ENCODE results near the gene SLC23A2. TPM values are rescaled to one million over a fixed set of nuclear protein-coding genes. Genes with fewer than 3 reads are reported as not detected.

Gene SLC23A2
- total and polyA plus RNA-seq, 7 donors = 0.60 to 15.2 (median 10.9) TPM

DNA sequence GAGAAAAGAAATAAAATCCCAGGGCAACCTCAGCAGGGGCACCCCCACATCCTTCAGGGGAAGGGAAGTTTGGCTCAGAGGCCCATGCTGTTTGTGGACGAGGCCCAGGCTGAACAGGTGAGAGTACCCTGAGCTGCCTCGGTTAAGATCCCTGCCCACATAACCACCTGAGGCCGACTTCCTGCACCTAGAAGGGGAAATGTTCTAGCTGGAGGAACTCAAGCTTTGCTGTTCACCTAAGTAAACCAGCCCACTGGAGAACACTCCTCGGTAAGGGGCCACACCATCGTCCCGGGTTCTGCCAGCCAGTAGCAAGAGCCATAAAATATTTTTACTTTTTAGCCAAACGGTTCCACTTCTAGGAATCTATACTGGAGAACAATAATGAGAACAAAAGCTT, 88.2 kb downstream of the SLC23A2 start:
- no peak for DNase-seq
- intact Hi-C loops (cut with DNase I) = no loop called here
- Histone ChIP-seq H3K4me1 (peaks cover 0 to 15% (median 12%) of the 10 kb centered on the region in 4 donors), H3K9me3 (no peaks in the 10 kb centered on the region), H3K36me3 (peaks cover 0 to 5% (median 0%) of the 10 kb centered on the region in 4 donors), H3K4me3 (no peak overlapping the region), H3K27me3 (no peaks in the 10 kb centered on the region), H3K27ac (no peak overlapping the region)
- 94 to 95% methylated on average over 7 of the region's 7 CpGs for WGBS, 2 donors
- TF ChIP-seq CTCF (IDR thresholded peaks at IDR 0.05) (no peak), POLR2A (IDR thresholded peaks at IDR 0.05) (no peak), POLR2AphosphoS5 (IDR thresholded peaks at IDR 0.05) (no peak), EP300 (IDR thresholded peaks at IDR 0.05) (no peak)

- H3K27me3 ChIP-seq = no peaks in the 10 kb centered on the region
- no peaks in the 10 kb centered on the region for H3K9me3 ChIP-seq
- DNase-seq = no peak
- H3K4me3 ChIP-seq = no peak overlapping the region
- intact Hi-C loops (cut with DNase I) = no loop called here
- H3K27ac ChIP-seq = no peak overlapping the region
- peaks cover 0 to 5% (median 0%) of the 10 kb centered on the region in 4 donors for H3K36me3 ChIP-seq
- WGBS, 2 donors = 93 to 97% methylated on average over 15 of the region's 15 CpGs
- peaks cover 0 to 10% (median 9%) of the 10 kb centered on the region in 4 donors for H3K4me1 ChIP-seq
- TF ChIP-seq EP300 (IDR thresholded peaks at IDR 0.05) (no peak), POLR2AphosphoS5 (IDR thresholded peaks at IDR 0.05) (no peak), CTCF (IDR thresholded peaks at IDR 0.05) (no peak), POLR2A (IDR thresholded peaks at IDR 0.05) (no peak)
These were observed 88.7 kb downstream of the SLC23A2 start for GRCh38 chr20:4912380-4913142.

DNA sequence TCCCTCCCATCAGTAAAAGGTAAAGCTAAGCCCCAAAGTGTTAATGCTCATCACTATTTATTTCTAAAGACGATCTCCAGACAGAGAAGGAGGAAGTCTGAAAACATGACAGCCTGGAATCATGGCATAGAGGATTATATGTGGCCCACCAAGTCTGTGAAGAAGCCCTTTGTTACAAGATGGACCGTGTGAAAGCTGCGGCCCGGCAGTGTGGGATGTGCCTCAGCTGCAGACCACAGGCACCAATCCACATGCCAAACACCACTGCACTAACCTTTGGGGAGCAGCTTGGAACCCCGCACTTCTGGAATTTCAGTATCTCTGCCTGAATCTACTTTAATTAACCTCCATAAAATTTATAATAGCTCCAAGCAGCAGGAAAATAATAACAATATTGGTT, 90.4 kb downstream of the SLC23A2 start:
- TF ChIP-seq POLR2AphosphoS5 (IDR thresholded peaks at IDR 0.05) = no peak
- TF ChIP-seq POLR2A (IDR thresholded peaks at IDR 0.05) = no peak
- H3K9me3 ChIP-seq = no peaks in the 10 kb centered on the region
- H3K36me3 ChIP-seq = peaks cover 0 to 5% (median 0%) of the 10 kb centered on the region in 4 donors
- no peaks in the 10 kb centered on the region for H3K27me3 ChIP-seq
- intact Hi-C loops (cut with DNase I) = no loop called here
- 86 to 92% methylated on average over 5 of the region's 5 CpGs for WGBS, 2 donors
- H3K27ac ChIP-seq = no peak overlapping the region
- H3K4me3 ChIP-seq = no peak overlapping the region
- no peaks in the 10 kb centered on the region for H3K4me1 ChIP-seq
- no peak for DNase-seq

DNA sequence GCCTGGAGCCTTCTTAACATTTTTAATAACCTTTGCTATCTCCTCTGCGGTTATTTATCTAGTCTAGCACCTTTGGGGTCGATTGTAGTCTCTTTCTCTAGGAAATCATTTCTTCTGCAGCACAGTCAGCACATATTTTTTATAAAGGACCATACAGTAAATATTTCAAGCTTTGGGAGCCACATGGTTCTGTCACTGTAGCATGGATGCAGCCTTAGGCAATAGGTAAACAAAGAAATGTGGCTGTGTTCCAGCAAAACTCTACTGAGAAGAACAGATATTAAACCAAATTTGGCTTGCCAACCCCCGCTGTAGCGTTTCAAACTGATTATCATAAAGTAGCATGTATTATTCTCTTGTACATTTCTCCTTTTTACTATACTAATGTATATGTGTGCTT, 95.7 kb downstream of the SLC23A2 start:
- Histone ChIP-seq H3K4me3 (no peak overlapping the region), H3K36me3 (peaks cover 0 to 20% (median 2%) of the 10 kb centered on the region in 4 donors), H3K27ac (no peak overlapping the region), H3K4me1 (no peaks in the 10 kb centered on the region), H3K27me3 (no peaks in the 10 kb centered on the region), H3K9me3 (no peaks in the 10 kb centered on the region)
- no peak for DNase-seq
- intact Hi-C loops (cut with DNase I) = no loop called here
- TF ChIP-seq CTCF (IDR thresholded peaks at IDR 0.05) (no peak), POLR2A (IDR thresholded peaks at IDR 0.05) (no peak), EP300 (IDR thresholded peaks at IDR 0.05) (no peak), POLR2AphosphoS5 (IDR thresholded peaks at IDR 0.05) (no peak)
- 85 to 90% methylated on average over 4 of the region's 4 CpGs for WGBS, 2 donors

- WGBS, 2 donors = 92 to 95% methylated on average over 4 of the region's 4 CpGs
- Histone ChIP-seq H3K27me3 (no peaks in the 10 kb centered on the region), H3K9me3 (no peaks in the 10 kb centered on the region), H3K27ac (no peak overlapping the region), H3K4me3 (no peak overlapping the region), H3K4me1 (no peaks in the 10 kb centered on the region), H3K36me3 (peaks cover 0 to 20% (median 2%) of the 10 kb centered on the region in 4 donors)
- DNase-seq = no peak
- TF ChIP-seq CTCF (IDR thresholded peaks at IDR 0.05) (no peak), POLR2AphosphoS5 (IDR thresholded peaks at IDR 0.05) (no peak), POLR2A (IDR thresholded peaks at IDR 0.05) (no peak), EP300 (IDR thresholded peaks at IDR 0.05) (no peak)
- intact Hi-C loops (cut with DNase I) = no loop called here
These were observed 96.1 kb downstream of the SLC23A2 start for GRCh38 chr20:4905195-4905594.

Data from sigmoid colon (tissue), 7 donors.